Tibial artery (tissue), 4 donors: ENCODE results near the gene PLAGL1.

Experiments
- DNase-seq, 2 donors: peaks; one replicate each; pipeline ENCODE4 v3.0.0-alpha.2; 2019
- H3K27ac ChIP-seq, 2 donors: fragments of 200-600 bp; sonication (generic) in 1 of 2; 1 replicate in 1 of 2; 2 replicates in 1 of 2; pipeline ENCODE4 v1.5.1; 2018 to 2019; ENCODE audit warnings: mild to moderate bottlenecking in 1 of 2
- H3K27me3 ChIP-seq, 2 donors: fragments of 200-600 bp; sonication (generic) in 1 of 2; one replicate each; pipeline versions ENCODE4 v1.5.1 to v1.6.0; 2016 to 2019
- H3K36me3 ChIP-seq, 3 donors: fragments of 200-600 bp; sonication (generic) in 2 of 3; one replicate each; pipeline ENCODE4 v1.5.1; 2016 to 2019; ENCODE audit warnings: mild to moderate bottlenecking in 2 of 3
- H3K4me1 ChIP-seq, 4 donors: fragments of 200-600 bp; sonication (generic) in 2 of 4; 1 replicate in 3 of 4; 2 replicates in 1 of 4; pipeline ENCODE4 v1.5.1; 2016 to 2019
- H3K4me3 ChIP-seq, 2 donors: fragments of 200-600 bp; sonication (generic) in 1 of 2; 1 replicate in 1 of 2; 2 replicates in 1 of 2; pipeline ENCODE4 v1.5.1; 2018 to 2019; ENCODE audit warnings: mild to moderate bottlenecking in 2 of 2
- H3K9me3 ChIP-seq, 3 donors: fragments of 200-600 bp; sonication (generic) in 1 of 3; one replicate each; pipeline ENCODE4 v1.5.1; 2016 to 2019
- intact Hi-C: fragments of 100-400 bp; cut with DNase I; formaldehyde crosslinking; loops from one replicate; pipeline ENCODE4 v1.15.0; 2023; ENCODE audit warnings: low total_unique reads
- TF ChIP-seq, protein P1 (sequence below), 2 experiments: fragments of 200-600 bp in 1 of 2; fragments of 450-650 bp in 1 of 2; IDR thresholded peaks; one replicate each; pipeline ENCODE4 v1.5.1; 2017 to 2019; ENCODE audit warnings: antibody characterized with exemption in 2 of 2, mild to moderate bottlenecking in 1 of 2, moderate library complexity in 1 of 2

The PLAGL1 gene

GRCh38 chr6:144033816-144034735 lies 26.0 kb upstream of the PLAGL1 start:
- no peaks in the 10 kb centered on the region for H3K27me3 ChIP-seq
- no peaks in the 10 kb centered on the region for H3K9me3 ChIP-seq
- no peak overlapping the region for H3K27ac ChIP-seq
- TF ChIP-seq, protein P1, sequence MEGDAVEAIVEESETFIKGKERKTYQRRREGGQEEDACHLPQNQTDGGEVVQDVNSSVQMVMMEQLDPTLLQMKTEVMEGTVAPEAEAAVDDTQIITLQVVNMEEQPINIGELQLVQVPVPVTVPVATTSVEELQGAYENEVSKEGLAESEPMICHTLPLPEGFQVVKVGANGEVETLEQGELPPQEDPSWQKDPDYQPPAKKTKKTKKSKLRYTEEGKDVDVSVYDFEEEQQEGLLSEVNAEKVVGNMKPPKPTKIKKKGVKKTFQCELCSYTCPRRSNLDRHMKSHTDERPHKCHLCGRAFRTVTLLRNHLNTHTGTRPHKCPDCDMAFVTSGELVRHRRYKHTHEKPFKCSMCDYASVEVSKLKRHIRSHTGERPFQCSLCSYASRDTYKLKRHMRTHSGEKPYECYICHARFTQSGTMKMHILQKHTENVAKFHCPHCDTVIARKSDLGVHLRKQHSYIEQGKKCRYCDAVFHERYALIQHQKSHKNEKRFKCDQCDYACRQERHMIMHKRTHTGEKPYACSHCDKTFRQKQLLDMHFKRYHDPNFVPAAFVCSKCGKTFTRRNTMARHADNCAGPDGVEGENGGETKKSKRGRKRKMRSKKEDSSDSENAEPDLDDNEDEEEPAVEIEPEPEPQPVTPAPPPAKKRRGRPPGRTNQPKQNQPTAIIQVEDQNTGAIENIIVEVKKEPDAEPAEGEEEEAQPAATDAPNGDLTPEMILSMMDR (IDR thresholded peaks at IDR 0.05) = no peak
- no peaks in the 10 kb centered on the region for H3K36me3 ChIP-seq
- intact Hi-C loops = no loop called here
- H3K4me3 ChIP-seq = no peak overlapping the region
- no peak for DNase-seq
- H3K4me1 ChIP-seq = peaks cover 0 to 8% (median 4%) of the 10 kb centered on the region in 4 donors

- Histone ChIP-seq H3K9me3 (no peaks in the 10 kb centered on the region), H3K27ac (no peak overlapping the region), H3K36me3 (no peaks in the 10 kb centered on the region), H3K4me1 (no peaks in the 10 kb centered on the region), H3K27me3 (no peaks in the 10 kb centered on the region), H3K4me3 (no peak overlapping the region)
- intact Hi-C loops = no loop called here
- DNase-seq = no peak
- TF ChIP-seq, protein P1 (IDR thresholded peaks at IDR 0.05) = no peak
Observed at GRCh38 chr6:144029452-144029851, 21.4 kb upstream of the PLAGL1 start.

- H3K27me3 ChIP-seq = no peaks in the 10 kb centered on the region
- intact Hi-C loops = no loop called here
- H3K9me3 ChIP-seq = no peaks in the 10 kb centered on the region
- H3K4me1 ChIP-seq = no peaks in the 10 kb centered on the region
- H3K4me3 ChIP-seq = no peak overlapping the region
- TF ChIP-seq, protein P1 (IDR thresholded peaks at IDR 0.05) = no peak
- H3K36me3 ChIP-seq = no peaks in the 10 kb centered on the region
- no peak overlapping the region for H3K27ac ChIP-seq
- DNase-seq = no peak
Observed at GRCh38 chr6:144027932-144028587, 20.0 kb upstream of the PLAGL1 start.

DNA sequence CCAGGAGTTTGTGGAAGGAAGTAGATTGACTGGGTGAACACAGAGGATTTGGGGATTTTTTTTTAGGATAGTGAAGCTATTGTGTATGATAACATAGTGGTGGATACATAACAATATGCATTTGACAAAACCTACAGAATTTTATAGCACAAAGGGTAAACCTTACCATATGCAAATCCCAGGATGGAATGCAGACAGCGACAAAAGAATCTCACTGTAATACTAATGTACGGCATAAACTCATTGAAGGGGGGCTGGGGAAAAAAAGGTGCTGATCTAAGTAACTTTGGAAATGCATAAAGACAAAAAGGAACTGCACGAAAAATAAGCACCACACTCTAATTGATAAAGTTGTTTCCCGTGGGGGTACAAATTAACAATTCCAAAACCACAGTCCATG lies 15.2 kb upstream of the PLAGL1 start:
- intact Hi-C loops = no loop called here
- H3K4me3 ChIP-seq = no peak overlapping the region
- H3K27ac ChIP-seq = no peak overlapping the region
- H3K27me3 ChIP-seq = no peaks in the 10 kb centered on the region
- TF ChIP-seq, protein P1 (IDR thresholded peaks at IDR 0.05) = no peak
- no peak for DNase-seq
- no peaks in the 10 kb centered on the region for H3K36me3 ChIP-seq
- no peaks in the 10 kb centered on the region for H3K9me3 ChIP-seq
- H3K4me1 ChIP-seq = no peaks in the 10 kb centered on the region

DNA sequence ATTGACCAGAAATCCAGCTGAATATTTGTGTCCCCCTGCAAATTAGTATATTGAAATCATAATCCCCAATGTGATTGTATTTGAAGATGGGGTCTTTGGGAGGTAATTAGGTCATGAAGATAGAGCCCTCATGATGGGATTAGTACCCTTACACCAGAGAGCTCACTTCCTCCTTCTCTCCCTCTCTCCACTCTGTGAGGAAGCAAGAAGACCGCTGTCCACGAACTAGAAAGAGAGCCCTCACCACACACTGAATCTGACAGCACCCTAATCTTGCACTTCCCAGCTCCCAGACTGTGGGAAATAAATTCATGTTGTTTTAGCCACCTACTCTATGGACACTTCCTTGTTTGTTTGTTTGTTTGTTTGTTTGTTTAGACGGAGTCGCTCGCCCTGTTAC lies 11.9 kb upstream of the PLAGL1 start:
- Histone ChIP-seq H3K27ac (no peak overlapping the region), H3K4me1 (no peaks in the 10 kb centered on the region), H3K4me3 (no peak overlapping the region), H3K27me3 (no peaks in the 10 kb centered on the region), H3K9me3 (no peaks in the 10 kb centered on the region), H3K36me3 (no peaks in the 10 kb centered on the region)
- TF ChIP-seq, protein P1 (IDR thresholded peaks at IDR 0.05) = no peak
- intact Hi-C loops = no loop called here
- DNase-seq = no peak
